Activated naive CD4-positive, alpha-beta T cell treated with anti-CD3 and anti-CD28 coated beads for 36 hours (primary cell): ENCODE data around the gene PHF2. TPM values are rescaled to one million over a fixed set of nuclear protein-coding genes. Genes with fewer than 3 reads are reported as not detected.

Source experiments
- CTCF ChIA-PET: fragments of 350-600 bp; sonication (Branson Sonifier 250); formaldehyde crosslinking; loops from one replicate; lab custom pipeline; 2021; ENCODE audit warnings: antibody characterized with exemption; lab: Charles Lee
- DNase-seq: peaks from one replicate; pipeline ENCODE4 v3.0.0-alpha.2; 2020
- H3K27ac Mint-ChIP-seq: one replicate; pipeline ENCODE4 v1.8.0; 2021; ENCODE audit warnings: mild to moderate bottlenecking, mixed read lengths
- H3K27me3 Mint-ChIP-seq: one replicate; pipeline ENCODE4 v1.8.0; 2021; ENCODE audit warnings: low read depth, mixed read lengths
- H3K36me3 Mint-ChIP-seq: one replicate; pipeline ENCODE4 v1.8.0; 2021; ENCODE audit warnings: low read depth, mixed read lengths
- H3K4me1 Mint-ChIP-seq: one replicate; pipeline ENCODE4 v1.8.0; 2021; ENCODE audit warnings: low read depth, mixed read lengths
- H3K4me3 Mint-ChIP-seq: one replicate; pipeline ENCODE4 v1.8.0; 2021; ENCODE audit warnings: mild to moderate bottlenecking, moderate library complexity, mixed read lengths
- H3K9me3 Mint-ChIP-seq: one replicate; pipeline ENCODE4 v1.8.0; 2021; ENCODE audit warnings: mixed read lengths
- intact Hi-C: fragments of 100-400 bp; cut with micrococcal nuclease; formaldehyde crosslinking; loops from one replicate; pipeline ENCODE4 v1.15.1; 2023
- total RNA-seq, 2 experiments: library from RNA; stranded (reverse); gene quantifications; one replicate each; pipeline ENCODE4 v1.2.3, GENCODE V29; 2021

The PHF2 gene
- total RNA-seq = 10 to 100 TPM; 14.4 to 16.6 TPM

GRCh38 chr9:93576258-93577077, at the start of gene PHF2:
TSS of gene PHF2 (plus strand) at chr9:93576584. CDS start at chr9:93576774, 190 bp downstream.
- Mint-ChIP-seq H3K27me3 (no peaks in the 10 kb centered on the region), H3K36me3 (no peaks in the 10 kb centered on the region), H3K9me3 (no peaks in the 10 kb centered on the region), H3K27ac (peak within 1 kb of the TSS; percentile 87), H3K4me1 (peaks cover 34% of the 10 kb centered on the region), H3K4me3 (peak within 1 kb of the TSS; percentile 86)
- intact Hi-C loops = loop anchor here (1.0 kb wide), 1 partner anchor 10 kb away; no protein-coding TSS in a partner anchor
- CTCF ChIA-PET = interaction anchor here (1.5 kb wide), 1 partner anchor 10 kb away, joined by 4 read pairs; no protein-coding TSS in a partner anchor
- DNase-seq = peak; percentile 21

- intact Hi-C loops = no loop called here
- CTCF ChIA-PET = no interaction called here
- Mint-ChIP-seq H3K4me3 (no peak overlapping the region), H3K4me1 (no peaks in the 10 kb centered on the region), H3K9me3 (no peaks in the 10 kb centered on the region), H3K36me3 (peaks cover 45% of the 10 kb centered on the region), H3K27ac (no peak overlapping the region), H3K27me3 (no peaks in the 10 kb centered on the region)
- no peak for DNase-seq
Measured at GRCh38 chr9:93531374-93531773, 45.0 kb upstream of the PHF2 start.

GRCh38 chr9:93532141-93532540, 44.2 kb upstream of the PHF2 start:
- H3K27ac Mint-ChIP-seq = no peak overlapping the region

GRCh38 chr9:93533863-93534262, 42.5 kb upstream of the PHF2 start:
- no peak for DNase-seq
- Mint-ChIP-seq H3K27ac (peak overlapping the region; percentile 66), H3K36me3 (peaks cover 37% of the 10 kb centered on the region), H3K9me3 (no peaks in the 10 kb centered on the region), H3K27me3 (no peaks in the 10 kb centered on the region), H3K4me1 (no peaks in the 10 kb centered on the region), H3K4me3 (no peak overlapping the region)
- intact Hi-C loops = no loop called here
- CTCF ChIA-PET = interaction anchor here (1.0 kb wide), 1 partner anchor 32 kb away, joined by 3 read pairs; no protein-coding TSS in a partner anchor

More at GRCh38 chr9:93532141-93532540, 44.2 kb upstream of the PHF2 start:
- no peaks in the 10 kb centered on the region for H3K9me3 Mint-ChIP-seq
- H3K4me1 Mint-ChIP-seq = no peaks in the 10 kb centered on the region
- no peaks in the 10 kb centered on the region for H3K27me3 Mint-ChIP-seq
- intact Hi-C loops = no loop called here
- H3K36me3 Mint-ChIP-seq = peaks cover 41% of the 10 kb centered on the region
- H3K4me3 Mint-ChIP-seq = no peak overlapping the region
- no peak for DNase-seq
- CTCF ChIA-PET = no interaction called here

GRCh38 chr9:93536167-93536566, 40.2 kb upstream of the PHF2 start:
- Mint-ChIP-seq H3K9me3 (no peaks in the 10 kb centered on the region), H3K36me3 (peaks cover 29% of the 10 kb centered on the region), H3K4me3 (no peak overlapping the region), H3K27ac (no peak overlapping the region), H3K4me1 (no peaks in the 10 kb centered on the region), H3K27me3 (no peaks in the 10 kb centered on the region)
- CTCF ChIA-PET = no interaction called here
- DNase-seq = no peak
- intact Hi-C loops = no loop called here

- Mint-ChIP-seq H3K27ac (no peak overlapping the region), H3K27me3 (no peaks in the 10 kb centered on the region), H3K9me3 (no peaks in the 10 kb centered on the region), H3K4me1 (no peaks in the 10 kb centered on the region), H3K4me3 (no peak overlapping the region), H3K36me3 (peaks cover 29% of the 10 kb centered on the region)
- intact Hi-C loops = no loop called here
- DNase-seq = no peak
- CTCF ChIA-PET = interaction anchor here (1.7 kb wide), 1 partner anchor 29 kb away, joined by 4 read pairs; no protein-coding TSS in a partner anchor
Measured at GRCh38 chr9:93536874-93537273, 39.5 kb upstream of the PHF2 start.

GRCh38 chr9:93540305-93540704, 36.1 kb upstream of the PHF2 start:
- no peak for DNase-seq
- H3K9me3 Mint-ChIP-seq = no peaks in the 10 kb centered on the region
- peaks cover 19% of the 10 kb centered on the region for H3K36me3 Mint-ChIP-seq
- H3K4me1 Mint-ChIP-seq = peaks cover 2% of the 10 kb centered on the region
- H3K4me3 Mint-ChIP-seq = no peak overlapping the region
- no peaks in the 10 kb centered on the region for H3K27me3 Mint-ChIP-seq
- no peak overlapping the region for H3K27ac Mint-ChIP-seq
- CTCF ChIA-PET = no interaction called here
- intact Hi-C loops = no loop called here

GRCh38 chr9:93541005-93541404, 35.4 kb upstream of the PHF2 start:
- Mint-ChIP-seq H3K4me3 (no peak overlapping the region), H3K27me3 (no peaks in the 10 kb centered on the region), H3K27ac (no peak overlapping the region), H3K9me3 (no peaks in the 10 kb centered on the region), H3K4me1 (peaks cover 2% of the 10 kb centered on the region), H3K36me3 (peaks cover 19% of the 10 kb centered on the region)
- CTCF ChIA-PET = no interaction called here
- intact Hi-C loops = no loop called here
- no peak for DNase-seq

- no peak overlapping the region for H3K27ac Mint-ChIP-seq
- H3K9me3 Mint-ChIP-seq = no peaks in the 10 kb centered on the region
Measured at GRCh38 chr9:93541581-93542349, 34.6 kb upstream of the PHF2 start.

GRCh38 chr9:93543117-93543516, 33.3 kb upstream of the PHF2 start:
- no peaks in the 10 kb centered on the region for H3K27me3 Mint-ChIP-seq
- CTCF ChIA-PET = no interaction called here
- peaks cover 23% of the 10 kb centered on the region for H3K36me3 Mint-ChIP-seq

More at GRCh38 chr9:93541581-93542349, 34.6 kb upstream of the PHF2 start:
- Mint-ChIP-seq H3K27me3 (no peaks in the 10 kb centered on the region), H3K4me3 (no peak overlapping the region), H3K4me1 (peaks cover 2% of the 10 kb centered on the region), H3K36me3 (peaks cover 24% of the 10 kb centered on the region)
- DNase-seq = no peak
- CTCF ChIA-PET = no interaction called here
- intact Hi-C loops = no loop called here

GRCh38 chr9:93546356-93546755, 30.0 kb upstream of the PHF2 start:
- CTCF ChIA-PET = no interaction called here
- Mint-ChIP-seq H3K4me1 (peaks cover 2% of the 10 kb centered on the region), H3K9me3 (no peaks in the 10 kb centered on the region), H3K4me3 (no peak overlapping the region), H3K27me3 (no peaks in the 10 kb centered on the region), H3K36me3 (peaks cover 29% of the 10 kb centered on the region), H3K27ac (no peak overlapping the region)
- no peak for DNase-seq
- intact Hi-C loops = no loop called here

More at GRCh38 chr9:93543117-93543516, 33.3 kb upstream of the PHF2 start:
- no peaks in the 10 kb centered on the region for H3K9me3 Mint-ChIP-seq
- no peak for DNase-seq
- intact Hi-C loops = no loop called here
- H3K4me3 Mint-ChIP-seq = no peak overlapping the region
- peaks cover 2% of the 10 kb centered on the region for H3K4me1 Mint-ChIP-seq
- no peak overlapping the region for H3K27ac Mint-ChIP-seq

GRCh38 chr9:93549611-93550010, 26.8 kb upstream of the PHF2 start:
- Mint-ChIP-seq H3K9me3 (no peaks in the 10 kb centered on the region), H3K36me3 (peaks cover 33% of the 10 kb centered on the region), H3K4me1 (no peaks in the 10 kb centered on the region), H3K27me3 (no peaks in the 10 kb centered on the region), H3K27ac (peak overlapping the region; percentile 32), H3K4me3 (no peak overlapping the region)
- intact Hi-C loops = no loop called here
- CTCF ChIA-PET = interaction anchor here (2.7 kb wide), 1 partner anchor 16 kb away, joined by 11 read pairs; no protein-coding TSS in a partner anchor
- DNase-seq = no peak
